Left lobe of liver (tissue), 2 donors: ENCODE results near the gene PDE2A. TPM values are rescaled to one million over a fixed set of nuclear protein-coding genes. Genes with fewer than 3 reads are reported as not detected.

Source experiments
- ATAC-seq: fragments of 200-7000 bp; cut with Tn5 transposase; one replicate; pipeline ENCODE4 v1.9.1; 2020; ENCODE audit warnings: mild to moderate bottlenecking, moderate library complexity
- DNase-seq: peaks from one replicate; pipeline ENCODE4 v3.0.0-alpha.2; 2020; ENCODE audit warnings: low spot score
- total RNA-seq: library from RNA; stranded (reverse); gene quantifications from one replicate; pipeline ENCODE4 v1.2.1, GENCODE V29; 2021
- donor health status: DM: no; HTN: no; CAD: no; lungs with moderate emphysema.
- donor health status: DM: no; HTN: yes; CAD: no.

The PDE2A gene
- total RNA-seq, 1 donor from 2014 or later: 20.3 TPM

DNA sequence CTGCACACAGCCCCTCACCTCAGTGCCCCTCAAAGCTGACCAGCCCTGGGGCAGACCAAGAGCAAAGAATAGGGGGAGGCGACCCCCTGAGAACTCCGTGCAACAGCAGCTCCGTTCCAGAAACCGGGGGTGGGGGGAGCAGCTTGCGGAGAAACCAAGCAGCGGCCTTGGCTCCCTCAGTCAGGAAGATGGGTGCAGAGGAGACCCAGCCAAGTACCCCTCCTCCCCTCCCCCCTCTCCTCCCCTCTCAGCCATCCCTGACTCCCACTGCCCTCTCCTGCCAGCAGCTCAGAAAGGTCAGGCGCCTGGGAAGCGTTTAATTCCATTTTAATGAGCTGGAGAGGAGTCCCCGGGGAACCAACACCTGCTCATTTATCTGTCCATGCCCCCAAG is 78.9 kb downstream of the PDE2A start:
- ATAC-seq (no peak), DNase-seq (no peak)

DNA sequence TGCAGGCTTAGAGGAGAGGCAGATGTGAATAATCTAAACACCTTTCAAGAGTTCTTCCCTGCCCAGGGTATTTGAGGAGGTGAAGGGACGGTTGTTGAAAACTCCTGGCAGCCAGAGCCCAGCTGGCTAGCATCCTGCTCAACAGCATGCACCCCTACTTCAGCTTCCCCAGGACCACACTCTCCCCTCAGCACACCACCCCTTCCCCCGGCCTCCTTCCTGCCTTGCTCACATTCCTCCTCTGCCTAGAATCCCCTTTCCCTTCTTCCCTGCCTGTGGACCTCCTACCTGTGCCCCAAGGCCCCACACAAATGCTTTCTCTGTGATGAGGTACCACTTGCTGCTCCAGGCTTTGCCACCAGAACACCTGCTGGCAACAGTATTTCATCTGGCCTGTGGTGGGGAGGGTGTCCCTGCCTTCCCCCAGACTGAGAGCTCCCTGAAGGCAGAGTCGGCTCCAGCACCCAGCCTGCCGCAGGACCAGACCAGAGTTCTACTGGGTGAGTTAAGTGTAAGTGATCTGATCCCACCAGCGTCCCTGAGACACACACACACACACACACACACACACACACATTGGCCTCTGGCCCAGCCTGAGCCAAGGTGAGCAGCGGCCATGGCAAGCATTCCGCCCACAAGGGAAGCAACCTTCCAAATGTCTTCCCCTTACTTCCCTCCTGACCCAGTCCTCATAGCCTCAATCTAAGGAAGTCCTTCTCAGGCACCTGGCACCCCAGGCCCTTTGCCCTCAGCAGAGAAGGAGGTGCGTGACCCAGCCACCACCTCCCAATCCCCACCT is 79.5 kb downstream of the PDE2A start:
- ATAC-seq: no peak
- no peak for DNase-seq

DNA sequence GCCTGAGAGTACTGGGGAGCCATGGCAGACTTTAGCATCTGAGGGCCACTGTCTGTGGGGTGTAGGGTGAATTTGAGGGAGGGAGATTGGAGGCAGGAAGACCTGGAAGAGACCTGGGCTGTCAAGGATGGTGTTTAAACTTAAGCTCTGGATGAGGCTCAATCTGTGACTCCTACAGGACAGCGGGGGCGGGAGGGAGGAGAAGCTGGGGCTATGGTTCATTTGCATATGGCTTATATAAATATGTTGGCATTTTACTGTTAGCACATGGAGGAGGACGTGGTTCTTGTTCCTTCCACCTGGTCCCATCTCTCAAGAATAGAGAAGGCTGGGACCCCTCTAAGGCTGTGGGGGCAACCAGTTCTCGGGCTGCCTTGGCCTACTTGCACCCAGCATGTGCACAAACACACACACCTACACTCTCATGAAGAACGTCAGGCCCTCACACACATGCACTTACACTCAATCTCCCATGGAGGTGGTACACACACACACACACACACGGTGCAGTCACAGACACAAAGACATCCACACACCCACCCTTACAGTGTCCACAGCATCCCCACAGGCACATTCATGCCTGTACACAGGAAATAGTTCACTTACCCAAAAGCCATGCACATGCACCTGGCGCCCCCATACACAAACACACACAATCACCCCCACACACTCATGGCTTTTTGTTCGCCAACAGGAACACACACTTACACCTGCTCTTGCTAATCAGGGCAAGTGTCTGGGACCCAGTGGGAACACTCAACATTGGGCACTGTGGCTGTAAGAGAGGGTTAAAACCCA is 81.3 kb downstream of the PDE2A start:
- ATAC-seq (no peak), DNase-seq (no peak)

DNA sequence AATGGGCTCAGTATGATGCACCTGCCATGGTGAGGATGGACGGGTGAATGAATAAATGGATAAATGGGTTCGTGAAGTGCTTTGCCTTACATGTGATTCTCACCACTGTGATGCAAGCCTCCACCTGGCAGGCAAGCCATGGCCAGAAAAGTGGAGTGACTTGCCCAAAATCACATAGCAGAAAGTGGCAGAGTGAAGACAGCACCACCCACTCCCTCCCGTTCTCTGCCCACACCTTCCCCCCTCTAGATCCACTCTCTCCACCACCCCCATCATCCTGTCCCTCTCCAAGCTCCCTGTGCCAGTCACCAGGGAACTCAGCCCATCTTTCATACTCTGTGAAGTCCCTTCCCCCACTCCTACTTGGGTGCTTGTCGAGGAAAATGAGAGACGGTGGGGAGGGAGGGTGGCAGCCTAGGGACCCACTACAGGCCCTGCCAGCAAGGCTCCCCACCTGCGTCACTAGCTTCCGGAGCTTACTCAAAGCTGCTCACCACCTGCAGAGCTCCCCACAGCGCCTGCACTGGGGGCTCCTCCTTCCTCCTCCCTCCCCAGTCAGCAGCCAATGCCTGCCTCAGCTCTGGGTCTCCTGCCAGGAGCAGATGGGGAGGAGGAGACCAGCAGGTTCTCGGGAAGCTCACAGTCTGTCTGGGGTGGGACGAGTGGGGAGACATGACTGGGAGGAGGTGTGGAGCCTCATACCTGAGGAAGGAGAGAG is 82.3 kb downstream of the PDE2A start:
- no peak for ATAC-seq
- DNase-seq: no peak

DNA sequence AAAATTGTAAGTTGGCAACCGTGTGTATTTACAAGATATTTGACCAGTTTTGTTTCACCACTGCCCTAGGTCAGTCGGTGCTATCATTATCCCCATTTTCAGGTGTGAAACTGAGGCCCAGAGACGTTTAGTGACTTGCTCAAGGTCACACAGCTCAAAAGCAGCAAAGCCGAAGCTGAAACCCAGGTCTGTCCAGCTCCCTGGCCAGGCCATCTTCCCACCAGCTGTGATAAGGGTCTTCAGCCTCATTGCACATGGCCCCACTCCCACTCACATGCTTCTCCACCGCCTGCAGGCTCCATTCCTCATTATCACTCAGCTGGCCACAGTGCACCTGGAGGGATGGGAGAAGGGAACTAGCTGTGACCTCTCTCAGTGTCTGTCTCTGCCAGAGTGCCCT is 83.2 kb downstream of the PDE2A start:
- ATAC-seq (no peak), DNase-seq (no peak)

DNA sequence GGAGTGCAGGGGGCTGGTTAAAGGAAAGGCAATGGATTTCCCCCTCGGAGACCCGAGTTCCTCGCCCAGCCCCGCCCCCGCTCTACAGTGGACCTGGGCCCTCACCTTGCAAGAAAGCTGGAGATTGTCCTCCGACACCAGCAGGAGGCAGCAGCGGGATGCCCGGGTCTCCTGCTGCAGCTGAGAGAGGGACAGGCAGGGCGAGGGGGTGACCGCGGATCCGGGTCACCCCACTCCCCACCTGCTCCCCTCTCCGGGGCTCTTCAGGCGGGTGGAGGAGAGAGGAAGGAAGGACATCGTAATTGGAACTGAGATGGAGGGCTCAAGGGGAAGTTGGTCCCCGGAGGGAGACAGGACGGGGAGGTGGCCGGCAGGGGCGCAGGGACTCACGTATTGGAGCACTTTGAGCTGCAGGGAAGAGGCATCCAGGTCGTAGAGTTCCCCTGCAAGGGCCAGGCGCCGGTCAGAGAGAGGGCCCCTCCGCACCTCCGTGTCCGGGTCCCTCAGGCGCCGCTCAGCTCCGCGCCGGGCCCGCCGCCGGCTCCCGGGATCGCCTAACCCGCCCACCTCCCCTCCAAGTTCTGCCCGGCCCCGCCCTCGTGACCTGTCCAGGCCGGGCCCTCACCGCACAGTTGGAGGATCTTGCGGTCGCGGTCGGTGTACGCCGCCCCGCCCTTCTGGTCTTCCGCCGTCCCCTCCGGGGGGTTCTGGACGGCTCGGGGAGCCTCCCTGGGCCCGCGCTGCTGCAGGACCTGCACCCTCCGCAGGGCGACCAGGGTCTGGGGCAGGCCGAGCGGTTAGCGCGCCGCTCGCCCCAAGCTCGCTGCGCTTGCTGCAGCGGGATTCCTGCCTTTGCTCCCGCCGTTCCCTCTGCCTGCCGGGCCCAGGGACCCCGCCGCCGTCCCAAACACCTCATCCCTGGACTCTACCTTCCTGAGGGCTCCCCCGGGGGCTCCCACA is 84.1 kb downstream of the PDE2A start:
- no peak for DNase-seq
- ATAC-seq: peak; percentile 32

DNA sequence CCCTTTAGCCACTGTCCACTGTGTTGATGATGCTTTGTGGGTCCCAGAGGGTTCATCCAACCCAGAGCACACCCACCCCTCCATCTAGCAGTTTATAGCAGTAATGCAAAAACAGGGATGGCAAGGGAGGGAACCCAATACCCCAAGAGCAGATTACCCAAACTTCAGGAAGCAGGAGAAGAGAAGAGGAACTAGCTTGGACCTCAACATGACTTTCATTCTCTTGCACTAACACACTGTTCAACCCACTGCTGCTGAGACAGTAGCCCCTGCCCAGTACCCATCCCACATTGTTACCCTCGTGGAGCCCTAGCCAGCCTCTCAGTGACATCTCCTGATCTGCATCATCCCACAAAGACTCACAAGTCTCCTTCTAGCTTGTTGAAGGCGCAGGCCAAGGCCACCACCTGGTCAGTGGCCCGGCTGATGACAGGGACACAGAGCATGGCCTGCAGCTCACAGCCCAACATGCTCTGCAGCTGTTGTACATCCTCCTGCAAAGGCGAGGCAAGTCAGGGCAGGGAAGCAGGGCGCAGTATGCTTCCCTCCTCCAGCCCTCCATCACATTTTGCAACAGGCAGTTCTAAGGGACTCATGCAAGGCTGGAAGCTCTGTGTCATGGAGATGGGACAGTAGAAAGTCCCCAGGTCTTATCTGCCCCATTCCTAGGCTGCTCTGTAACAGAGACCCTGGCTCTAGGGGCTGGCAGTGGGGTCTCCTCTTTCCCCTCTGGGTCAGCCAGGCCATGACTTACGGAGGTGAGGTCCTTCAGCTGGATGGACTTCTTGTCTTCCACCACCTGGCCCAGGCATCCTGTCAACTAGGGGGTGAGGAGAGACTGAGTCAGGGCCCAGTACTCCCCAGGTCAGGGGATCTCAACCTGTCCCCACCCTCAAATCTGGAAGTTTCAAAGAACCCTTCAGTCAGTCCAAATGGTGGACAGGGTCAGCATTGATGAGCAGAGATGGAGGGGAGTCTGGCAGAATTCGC is 85.5 kb downstream of the PDE2A start:
- ATAC-seq: no peak
- DNase-seq: no peak

DNA sequence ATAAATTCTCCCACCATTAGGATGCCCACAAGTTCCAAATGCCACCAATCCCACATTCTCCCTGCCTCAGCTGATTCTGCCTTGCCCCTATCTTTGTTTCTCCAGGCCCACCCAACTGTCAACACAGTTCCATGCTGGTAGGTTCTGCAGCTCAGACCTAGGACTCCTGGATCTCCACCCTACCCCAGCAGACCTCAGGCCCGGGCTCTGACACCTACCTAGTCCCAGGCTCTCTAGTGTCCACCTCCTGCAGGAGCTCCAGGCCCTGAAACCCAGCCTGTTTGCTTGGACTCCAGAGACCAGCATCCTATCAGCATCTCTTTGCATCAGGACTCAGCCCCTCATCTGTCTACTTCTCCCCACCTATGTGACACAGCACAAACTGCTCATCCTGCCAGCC is 86.5 kb downstream of the PDE2A start:
- ATAC-seq (no peak), DNase-seq (no peak)

DNA sequence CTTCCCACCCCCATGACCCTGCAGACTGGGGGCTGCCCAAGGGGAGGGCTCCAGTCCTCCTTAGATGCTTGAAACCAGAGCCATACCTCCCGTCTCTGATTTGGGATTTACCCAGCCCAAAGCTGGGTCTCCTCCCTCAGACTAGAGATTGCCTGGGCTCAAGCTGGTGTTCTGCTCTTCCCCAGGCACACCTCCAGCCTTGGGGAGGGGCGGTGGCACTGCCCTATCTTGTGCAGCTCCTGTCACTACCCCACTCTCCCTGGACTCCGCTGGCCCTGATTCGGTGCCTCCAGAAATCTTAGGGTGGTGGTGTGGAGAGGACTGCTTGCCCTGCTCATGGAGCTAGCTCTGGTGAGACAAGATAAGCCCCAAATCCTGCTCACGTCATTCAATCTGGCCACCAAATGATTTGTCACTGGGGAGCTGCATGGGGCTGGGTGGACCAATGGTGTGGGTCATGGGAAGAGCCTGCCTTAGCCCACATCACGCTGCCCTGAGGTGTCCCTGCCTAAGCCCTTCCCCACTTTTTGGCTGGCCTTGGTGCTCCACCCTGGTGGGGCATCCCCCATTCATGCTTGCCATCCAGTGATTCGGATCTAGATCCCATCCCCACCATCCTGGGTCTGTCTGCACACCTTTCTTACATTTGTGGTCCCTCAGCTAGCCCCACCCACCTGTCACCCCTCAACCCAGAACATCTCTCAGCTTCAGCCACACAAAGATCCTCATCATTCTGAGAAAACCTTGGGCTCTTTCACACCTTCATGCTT is 87.7 kb downstream of the PDE2A start:
- ATAC-seq: no peak
- DNase-seq: no peak

DNA sequence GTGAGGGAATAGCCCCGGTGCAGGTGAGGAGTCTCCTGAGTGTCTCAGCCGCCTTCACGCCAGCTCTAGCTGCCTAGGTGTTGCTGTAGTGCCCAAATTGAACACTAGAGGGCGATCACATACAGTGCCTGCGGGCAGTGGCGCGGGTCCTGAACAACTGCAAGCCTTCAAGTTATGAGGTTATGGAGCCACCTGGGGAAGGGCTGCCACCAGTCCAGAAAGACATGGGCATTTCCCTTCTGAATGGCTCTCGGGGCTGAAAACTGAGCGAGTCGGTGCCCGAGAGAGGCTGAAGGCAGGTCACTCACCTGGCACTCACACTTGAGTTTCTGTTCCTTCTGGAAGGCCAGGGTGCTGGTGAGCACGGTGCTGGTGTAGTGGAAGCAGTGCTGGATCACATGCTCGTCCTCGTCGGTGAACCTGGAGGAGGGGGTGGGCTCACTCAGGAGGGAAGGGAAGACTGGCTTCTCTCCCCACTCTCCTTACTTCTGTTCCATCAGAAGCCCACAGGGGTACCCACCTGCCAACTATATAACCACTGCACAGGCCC is 88.4 kb downstream of the PDE2A start:
- ATAC-seq (peak; percentile 89), DNase-seq (peak; percentile 63)

DNA sequence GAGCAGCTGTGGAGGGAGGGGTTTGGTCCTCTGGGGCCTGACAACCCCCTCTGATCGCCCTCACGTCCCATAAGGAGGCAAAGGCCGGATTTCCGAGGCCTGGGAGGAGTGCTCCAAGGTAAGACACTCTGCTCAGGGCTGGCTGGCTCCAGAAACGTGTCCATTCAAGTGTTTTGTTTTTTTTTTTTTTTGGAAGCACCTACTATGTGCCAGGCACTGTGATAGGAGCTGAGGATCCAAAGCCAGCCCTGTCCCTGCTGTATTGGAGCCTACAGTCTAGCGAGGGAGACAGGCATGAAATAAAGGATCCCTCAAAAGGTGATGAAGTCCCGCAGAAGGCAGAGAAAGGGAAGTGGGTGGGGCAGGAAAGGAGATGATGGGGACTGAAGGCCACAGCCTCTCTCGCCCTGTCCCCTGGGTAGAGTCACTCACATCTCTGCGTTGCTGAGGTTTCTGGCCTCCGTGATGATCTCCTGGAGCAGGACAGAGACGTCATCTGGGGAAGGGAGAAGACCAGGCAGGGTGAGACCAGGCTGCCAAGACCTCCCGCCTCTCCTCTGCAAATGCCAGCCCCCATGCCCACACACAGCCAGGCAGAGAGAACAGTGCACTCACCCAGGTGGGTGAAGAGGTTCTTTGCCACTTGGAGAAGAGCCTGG is 89.2 kb downstream of the PDE2A start:
- no peak for DNase-seq
- ATAC-seq: no peak

DNA sequence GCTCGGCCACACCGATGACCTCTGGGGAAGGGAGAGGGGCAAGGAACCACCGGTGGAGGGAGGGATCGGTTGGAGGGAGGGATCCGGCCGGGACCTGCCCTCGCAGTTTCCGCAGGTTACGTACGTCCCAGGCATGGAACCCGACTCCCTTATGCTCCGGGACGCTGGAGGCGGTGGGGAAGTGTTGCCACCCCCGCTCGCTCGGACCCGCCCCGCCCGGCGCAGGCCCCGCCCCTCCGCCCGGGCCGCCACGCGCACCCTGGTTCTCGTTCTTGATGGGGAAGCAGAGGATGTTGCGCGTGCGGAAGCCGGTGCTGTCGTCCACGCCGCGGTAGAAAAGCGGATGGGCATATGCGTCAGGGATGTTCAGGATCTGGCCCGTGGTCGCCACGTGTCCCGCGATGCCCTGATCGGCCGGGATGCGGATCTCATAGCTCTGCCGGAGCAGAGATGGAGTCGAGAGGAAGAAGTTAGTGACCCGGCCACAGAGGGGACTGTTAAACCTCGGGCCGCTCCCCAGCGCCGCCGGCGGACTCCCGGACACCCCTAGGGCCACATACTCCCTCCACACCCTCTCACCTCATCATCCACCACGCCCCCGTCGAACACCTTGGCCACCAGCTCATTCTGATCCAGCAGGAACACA is 89.8 kb downstream of the PDE2A start:
- peak; percentile 29 for ATAC-seq

DNA sequence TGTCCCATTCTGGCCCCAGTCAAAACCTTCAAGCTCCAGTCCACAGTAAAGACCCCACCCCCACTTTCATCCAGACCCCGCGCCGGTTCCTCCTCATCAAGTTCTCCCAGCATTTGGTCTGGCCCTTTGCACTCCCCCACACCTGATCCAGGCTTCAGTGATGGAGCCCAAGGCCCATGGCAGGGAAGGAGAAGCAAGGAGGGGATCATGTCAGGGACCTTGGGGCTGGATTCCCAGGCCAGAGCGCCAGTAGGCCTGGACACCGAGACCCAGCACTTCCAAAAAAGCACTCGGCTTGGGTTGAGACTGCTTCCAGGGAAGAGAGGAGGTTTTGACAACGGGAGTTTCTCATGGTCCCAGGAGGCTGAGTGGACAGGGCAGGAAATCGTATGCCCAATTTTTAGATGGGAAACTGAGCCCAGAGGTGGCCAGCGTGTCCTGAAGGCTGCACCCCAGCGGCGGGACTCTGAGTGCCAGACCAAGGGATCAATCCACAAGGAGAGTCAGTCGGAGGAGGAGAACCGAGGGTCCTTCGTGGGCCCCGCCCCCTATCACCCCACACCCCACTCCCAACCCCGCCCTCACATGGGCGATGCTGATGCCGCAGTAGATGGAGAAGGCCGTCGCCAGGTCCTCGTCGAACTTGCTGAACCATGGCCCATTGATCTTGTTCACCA is 90.5 kb downstream of the PDE2A start:
- no peak for DNase-seq

More for the DNA sequence above, 89.8 kb downstream of the PDE2A start:
- peak; percentile 56 for DNase-seq

DNA sequence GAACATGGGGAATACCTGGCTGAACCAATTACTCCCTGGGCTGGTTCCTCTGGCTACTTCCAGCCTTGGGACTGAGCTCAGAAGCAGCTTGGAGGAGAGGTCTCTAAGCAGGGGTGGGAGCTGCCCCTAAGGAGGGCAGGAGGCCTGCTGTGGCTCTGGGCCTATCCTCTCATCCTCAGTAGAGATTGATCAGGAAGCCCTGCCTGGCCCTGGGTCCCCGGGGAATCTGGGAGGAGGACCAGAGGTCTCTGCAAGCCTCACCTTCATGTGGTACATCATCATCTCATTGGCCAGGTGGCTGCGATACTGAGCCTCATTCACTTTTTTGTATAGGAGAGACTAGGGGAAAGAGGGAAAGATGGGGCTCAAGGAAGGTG is 91.1 kb downstream of the PDE2A start:
- ATAC-seq (no peak), DNase-seq (no peak)

More for the DNA sequence above, 90.5 kb downstream of the PDE2A start:
- no peak for ATAC-seq

DNA sequence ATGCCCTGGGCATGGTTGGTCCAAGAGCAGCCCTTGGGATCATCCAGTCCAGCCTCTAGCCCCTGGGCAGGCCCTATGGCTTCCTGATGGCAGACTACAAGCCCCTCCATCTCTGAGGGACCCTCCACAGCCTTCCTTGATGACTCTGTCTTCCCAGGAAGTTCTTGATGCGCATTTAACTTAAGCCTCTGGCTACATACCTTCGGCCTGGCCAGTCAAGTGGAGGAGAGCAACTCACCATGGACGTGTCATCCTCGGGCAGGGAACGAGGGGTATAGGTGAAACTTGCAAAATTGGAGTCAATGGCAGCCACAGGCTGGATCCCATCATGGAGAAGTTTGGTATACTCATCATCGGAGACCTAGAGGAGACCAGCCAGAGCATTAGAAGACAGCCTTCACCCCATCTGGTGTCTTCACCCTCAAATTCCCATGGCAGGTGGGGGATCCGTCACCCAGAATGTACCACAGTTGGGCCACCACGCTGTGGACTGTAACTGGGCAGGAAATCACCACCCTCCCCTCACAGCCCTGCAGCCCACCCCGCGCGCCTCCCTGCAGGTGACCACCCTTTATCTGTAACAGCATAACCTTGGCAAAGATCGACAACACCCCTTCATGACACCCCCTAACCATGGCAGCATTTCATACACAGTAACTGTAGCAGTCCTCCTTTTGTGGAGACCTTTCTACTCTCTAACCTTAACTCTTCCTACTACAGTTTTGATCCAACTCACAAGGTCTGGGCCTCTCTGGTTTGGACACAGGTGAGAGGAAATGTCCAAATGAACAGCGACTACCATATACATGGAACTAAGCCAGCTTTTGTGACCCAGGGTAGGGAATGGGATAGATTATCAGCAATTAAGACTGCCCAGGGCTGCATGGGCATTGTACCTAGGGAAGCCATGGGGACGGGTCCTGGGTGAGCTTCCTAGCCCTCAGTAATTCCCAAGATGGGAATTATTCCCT is 91.7 kb downstream of the PDE2A start:
- ATAC-seq (no peak), DNase-seq (no peak)
